Gastrocnemius medialis (tissue), 4 donors: ENCODE data around the gene GOLGA1.

Experiments
- POLR2A ChIP-seq, 2 donors: fragments of 450-650 bp; IDR thresholded peaks; one replicate each; pipeline ENCODE4 v1.6.1; 2017; ENCODE audit warnings: antibody characterized with exemption in 2 of 2, mild to moderate bottlenecking in 2 of 2, moderate library complexity in 2 of 2
- TF ChIP-seq, protein P1 (sequence below), 5 experiments: fragments of 450-650 bp in 3 of 5; fragments of 200-600 bp in 2 of 5; sonication (generic) in 2 of 5; IDR thresholded peaks in 4 of 5; conservative IDR thresholded peaks in 1 of 5; 1 replicate in 4 of 5; 2 replicates in 1 of 5; pipeline ENCODE4 v1.5.1; 2016 to 2019; ENCODE audit warnings: antibody characterized with exemption in 5 of 5, mild to moderate bottlenecking in 3 of 5, moderate library complexity in 3 of 5

- TF ChIP-seq, protein P1, sequence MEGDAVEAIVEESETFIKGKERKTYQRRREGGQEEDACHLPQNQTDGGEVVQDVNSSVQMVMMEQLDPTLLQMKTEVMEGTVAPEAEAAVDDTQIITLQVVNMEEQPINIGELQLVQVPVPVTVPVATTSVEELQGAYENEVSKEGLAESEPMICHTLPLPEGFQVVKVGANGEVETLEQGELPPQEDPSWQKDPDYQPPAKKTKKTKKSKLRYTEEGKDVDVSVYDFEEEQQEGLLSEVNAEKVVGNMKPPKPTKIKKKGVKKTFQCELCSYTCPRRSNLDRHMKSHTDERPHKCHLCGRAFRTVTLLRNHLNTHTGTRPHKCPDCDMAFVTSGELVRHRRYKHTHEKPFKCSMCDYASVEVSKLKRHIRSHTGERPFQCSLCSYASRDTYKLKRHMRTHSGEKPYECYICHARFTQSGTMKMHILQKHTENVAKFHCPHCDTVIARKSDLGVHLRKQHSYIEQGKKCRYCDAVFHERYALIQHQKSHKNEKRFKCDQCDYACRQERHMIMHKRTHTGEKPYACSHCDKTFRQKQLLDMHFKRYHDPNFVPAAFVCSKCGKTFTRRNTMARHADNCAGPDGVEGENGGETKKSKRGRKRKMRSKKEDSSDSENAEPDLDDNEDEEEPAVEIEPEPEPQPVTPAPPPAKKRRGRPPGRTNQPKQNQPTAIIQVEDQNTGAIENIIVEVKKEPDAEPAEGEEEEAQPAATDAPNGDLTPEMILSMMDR (IDR thresholded peaks at IDR 0.05 in 4 of 5, conservative IDR thresholded peaks at IDR 0.05 in 1 of 5) = no peak
- TF ChIP-seq POLR2A (IDR thresholded peaks at IDR 0.05) = no peak
Measured at GRCh38 chr9:124846969-124847368, 93.9 kb downstream of the GOLGA1 start.
